Activated CD4-positive, alpha-beta T cell treated with anti-CD3 and anti-CD28 coated beads for 48 hours (primary cell): ENCODE data around the gene IQGAP2.
"Not testable (repeated sequence)": the region's sequence is repeated elsewhere in the genome, so short reads cannot be mapped to it uniquely, and the experiment has no call there.

Experiments used
- DNase-seq: peaks from one replicate; pipeline ENCODE4 v3.0.0-alpha.2; 2020

IQGAP2 gene

DNA sequence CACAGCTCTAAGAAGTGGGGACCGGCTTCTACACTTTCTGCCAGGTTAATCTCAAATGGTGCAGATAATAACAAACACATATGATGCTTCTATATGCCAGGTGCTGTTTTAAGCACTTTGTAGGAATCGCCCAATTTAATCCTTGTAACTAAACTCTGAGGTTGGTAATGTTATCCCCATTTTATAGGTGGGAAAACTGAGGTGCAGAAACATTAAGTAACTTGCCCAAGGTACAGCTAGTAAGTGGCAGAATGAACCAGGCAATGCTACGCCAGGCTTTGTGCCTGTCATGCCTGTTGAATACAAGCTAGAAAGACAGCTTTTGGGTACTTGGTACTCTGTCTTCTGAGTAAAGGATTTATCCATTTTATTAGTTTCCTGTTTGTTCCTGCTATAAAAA, 19.7 kb downstream of the IQGAP2 start:
- no peak for DNase-seq

DNA sequence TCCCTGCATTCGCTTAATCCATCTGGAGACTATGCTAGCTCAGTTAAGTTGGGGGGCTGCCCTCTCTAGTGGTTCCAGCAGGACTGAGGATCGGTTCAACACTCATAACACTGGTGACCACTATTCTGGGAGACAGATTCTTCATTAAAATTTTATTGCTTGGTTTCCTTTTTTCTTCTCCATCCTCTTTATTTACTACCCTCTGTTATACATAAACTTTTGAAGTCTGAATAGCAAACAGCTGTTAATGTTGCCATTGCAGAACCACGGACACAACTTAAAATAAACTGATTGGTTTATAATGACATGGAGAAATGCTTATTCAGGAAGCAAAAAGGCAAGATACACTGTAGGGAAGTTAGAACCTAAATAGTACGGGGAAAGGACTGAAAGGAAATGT, 22.1 kb downstream of the IQGAP2 start:
- DNase-seq: no peak

DNA sequence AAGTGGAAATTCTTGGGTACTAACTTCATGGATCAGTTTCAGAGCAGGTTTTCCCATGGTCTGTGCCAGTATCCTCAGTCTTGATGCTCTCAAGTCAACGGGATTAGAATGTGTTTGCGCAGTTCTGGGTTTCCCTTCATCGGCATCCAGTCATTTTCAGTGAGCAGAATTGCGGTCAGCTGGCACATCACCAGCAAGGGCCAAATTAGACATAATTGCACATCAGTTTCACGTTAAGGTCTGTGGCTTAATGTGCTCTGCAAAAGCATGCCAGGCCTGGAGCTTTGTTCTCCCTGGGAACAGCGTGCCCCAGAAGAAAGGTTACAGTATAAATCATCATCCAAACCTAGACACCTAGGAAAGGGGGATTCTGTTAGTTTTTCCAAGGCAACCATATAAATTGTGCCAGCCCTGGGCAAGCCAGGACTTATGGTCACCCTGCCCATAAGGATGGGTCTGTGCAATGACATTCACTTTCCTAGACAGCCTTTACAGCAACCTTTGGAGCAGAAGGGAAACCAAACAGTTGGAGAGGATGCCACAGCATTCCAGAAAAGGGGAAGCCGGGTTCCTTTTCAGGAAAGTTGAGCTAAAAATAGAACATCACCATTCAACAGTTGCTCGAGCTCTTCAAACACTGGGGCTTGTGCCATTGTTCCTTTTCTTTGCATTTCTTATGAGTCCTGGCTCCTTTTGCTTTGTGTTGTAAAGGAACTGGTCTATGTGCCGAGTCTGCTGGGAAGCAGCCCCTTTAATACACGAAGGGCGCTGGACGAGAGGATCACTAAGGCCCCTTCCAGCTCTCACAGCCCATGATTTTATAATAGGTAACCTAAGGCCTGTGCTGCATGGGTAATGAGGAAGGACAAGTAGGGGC, 23.1 kb downstream of the IQGAP2 start:
- no peak for DNase-seq

DNA sequence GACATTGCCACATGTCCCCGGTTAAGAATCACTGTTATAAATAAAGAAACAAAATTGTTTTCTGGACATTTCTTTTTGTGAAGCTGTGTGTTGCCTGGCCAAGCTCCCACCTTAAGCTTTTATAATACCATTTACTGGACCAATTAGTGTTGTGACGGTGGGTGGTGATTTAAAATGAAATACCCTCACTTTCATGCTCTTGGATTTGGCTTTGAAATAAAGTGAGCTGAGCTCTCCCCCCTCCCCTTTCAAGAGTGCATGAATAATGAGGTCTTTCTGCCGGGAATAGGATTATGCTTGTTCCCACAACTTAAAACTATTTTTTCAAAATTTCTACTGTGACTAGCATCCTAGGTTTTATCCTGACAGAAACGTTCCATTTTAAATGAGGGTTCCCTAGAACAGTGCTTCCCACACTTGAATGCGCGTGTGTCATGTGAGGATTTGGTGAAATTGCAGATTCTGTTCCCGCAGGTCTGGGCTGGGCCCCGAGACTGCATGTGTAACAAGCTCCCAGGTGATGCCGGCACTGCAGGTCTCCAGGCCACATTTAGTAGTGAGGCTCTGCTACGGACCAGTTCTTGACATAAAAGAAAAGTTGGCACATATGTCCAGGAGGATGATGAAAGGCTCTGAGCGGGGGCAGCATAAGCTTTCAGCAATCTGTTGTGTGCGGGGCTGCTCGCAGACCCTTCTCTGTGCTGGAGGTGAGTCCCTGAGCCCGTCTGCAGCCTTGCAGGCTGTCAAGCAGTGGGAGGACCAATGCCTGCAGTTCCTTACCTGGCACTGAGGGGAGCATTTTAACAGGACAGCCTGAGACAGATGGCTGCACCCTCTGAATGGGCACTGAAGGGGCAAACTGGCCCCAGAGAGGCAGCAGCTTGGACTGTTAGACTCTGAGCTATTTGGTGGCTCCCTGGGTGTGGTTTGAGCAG, 24.4 kb downstream of the IQGAP2 start:
- no peak for DNase-seq

DNA sequence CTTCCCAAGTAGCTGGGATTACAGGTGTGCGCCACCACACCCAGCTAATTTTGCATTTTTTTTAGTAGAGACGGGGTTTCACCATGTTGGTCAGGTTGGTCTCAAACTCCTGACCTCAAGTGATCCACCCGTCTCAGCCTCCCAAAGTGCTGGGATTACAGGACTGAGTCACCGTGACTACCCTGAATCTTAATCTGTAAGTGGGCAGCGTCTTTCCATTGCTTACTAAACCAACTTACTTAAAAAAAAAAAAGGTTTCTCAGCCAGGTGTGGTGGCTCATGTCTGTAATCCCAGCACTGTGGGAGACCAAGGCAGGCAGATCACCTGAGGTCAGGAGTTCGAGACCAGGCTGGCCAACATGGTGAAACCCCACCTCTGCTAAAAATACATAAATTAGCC, 25.5 kb downstream of the IQGAP2 start:
- DNase-seq: not testable (repeated sequence)

DNA sequence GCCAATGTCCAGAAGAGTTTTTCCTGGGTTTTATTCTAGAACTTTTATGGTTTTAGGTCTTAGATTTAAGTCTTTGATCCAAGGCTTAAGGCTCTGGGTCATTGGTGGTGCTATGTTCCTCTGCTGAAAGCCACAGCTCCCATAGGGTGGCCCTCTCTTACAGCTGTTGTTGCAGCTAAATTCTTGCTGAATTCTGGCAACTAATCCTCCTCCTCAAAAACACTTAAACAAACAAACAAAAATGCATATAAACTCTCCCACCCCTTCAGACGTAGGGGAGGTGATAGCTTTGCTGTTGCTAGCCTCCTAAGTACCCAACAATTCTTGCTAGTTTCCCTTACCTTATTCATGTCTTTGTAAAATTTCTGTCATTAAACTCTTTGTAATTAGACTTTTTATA, 30.2 kb downstream of the IQGAP2 start:
- no peak for DNase-seq

DNA sequence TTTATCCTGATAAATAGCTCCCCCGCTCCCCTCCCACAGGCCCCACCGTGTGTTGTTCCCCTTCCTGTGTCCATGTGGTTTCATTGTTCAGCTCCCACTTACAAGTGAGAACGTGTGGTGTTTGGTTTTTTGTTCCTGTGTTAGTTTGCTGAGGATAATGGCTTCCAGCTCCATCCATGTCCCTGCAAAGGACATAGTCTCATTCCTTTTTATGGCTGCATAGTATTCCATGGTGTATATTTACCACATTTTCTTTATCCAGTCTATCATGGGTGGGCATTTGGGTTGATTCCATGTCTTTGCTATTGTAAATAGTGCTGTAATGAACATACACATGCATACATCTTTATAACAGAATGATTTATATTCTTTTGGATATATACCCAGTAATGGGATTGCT, 34.4 kb downstream of the IQGAP2 start:
- not testable (repeated sequence) for DNase-seq

DNA sequence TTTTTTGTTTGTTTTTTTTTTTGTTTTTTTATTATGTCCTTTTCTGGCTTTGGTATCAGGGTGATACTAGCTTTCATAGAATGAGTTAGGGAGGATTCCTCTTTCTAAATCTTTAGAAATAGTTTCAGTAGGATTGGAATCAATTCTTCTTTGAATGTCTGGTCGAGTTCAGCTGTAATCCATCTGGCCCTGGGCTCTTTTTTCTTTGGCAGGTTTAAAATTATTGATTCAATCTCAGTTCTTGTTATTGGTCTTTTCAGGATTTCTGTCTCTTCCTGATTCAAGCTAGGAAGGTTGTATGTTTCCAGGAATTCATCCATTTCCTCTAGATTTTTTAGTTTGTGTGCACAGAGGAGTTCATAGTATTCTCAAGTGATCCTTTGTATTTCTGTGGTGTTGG, 34.9 kb downstream of the IQGAP2 start:
- DNase-seq: no peak

DNA sequence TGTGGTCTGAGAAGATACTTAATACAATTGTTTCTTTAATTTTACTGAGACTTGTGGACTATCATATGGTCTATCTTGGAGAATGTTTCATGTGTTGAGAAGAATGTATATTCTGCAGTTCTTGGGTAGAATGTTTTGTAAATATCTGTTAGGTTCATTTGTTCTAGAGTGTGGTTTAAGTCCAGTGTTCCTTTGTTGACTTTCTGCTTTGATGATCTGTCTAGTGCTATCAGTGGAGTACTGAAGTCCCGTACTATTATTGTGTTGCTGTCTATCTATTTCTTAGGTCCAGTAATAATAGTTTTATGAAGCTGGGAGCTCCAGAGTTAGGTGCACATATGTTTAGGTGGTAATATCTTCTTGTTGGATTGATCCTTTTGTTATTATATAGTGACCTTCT, 36.1 kb downstream of the IQGAP2 start:
- no peak for DNase-seq

DNA sequence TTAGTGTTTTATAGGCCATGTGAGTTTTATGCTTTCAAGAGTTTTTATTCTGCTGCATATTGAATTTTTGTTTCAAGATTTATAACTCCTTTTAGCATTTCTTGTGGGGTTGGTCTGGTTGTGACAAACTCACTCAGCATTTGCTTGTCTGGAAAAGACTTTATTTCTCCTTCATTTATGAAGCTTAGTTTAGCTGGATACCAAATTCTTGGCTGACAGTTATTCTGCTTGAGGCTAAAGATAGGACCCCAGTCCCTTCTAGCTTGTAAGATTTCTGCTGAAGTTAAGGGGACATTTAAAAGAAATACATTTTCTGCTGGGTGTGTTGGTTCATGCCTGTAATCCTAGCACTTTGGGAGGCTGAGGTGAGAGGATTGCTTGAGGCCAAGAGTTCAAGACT, 36.8 kb downstream of the IQGAP2 start:
- DNase-seq: no peak

DNA sequence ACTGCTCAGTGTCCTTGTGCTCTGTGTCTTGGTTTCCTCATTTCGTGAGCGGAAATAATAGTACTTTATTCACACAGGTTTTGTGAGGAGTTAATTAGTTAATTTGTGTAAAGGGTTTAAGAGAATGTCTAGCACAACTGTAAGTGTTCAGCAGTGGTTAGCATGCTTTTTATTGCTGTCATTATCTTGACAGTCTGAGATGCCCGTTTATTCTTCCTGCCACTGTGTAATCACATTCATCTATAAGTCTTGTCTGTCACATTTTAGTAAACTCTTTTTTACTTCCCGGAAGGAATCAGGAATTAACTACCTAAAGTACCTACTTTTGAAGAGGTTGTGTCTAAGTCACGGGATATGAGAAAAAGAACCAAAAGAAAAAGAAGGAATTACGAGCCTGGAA, 38.0 kb downstream of the IQGAP2 start:
- no peak for DNase-seq

DNA sequence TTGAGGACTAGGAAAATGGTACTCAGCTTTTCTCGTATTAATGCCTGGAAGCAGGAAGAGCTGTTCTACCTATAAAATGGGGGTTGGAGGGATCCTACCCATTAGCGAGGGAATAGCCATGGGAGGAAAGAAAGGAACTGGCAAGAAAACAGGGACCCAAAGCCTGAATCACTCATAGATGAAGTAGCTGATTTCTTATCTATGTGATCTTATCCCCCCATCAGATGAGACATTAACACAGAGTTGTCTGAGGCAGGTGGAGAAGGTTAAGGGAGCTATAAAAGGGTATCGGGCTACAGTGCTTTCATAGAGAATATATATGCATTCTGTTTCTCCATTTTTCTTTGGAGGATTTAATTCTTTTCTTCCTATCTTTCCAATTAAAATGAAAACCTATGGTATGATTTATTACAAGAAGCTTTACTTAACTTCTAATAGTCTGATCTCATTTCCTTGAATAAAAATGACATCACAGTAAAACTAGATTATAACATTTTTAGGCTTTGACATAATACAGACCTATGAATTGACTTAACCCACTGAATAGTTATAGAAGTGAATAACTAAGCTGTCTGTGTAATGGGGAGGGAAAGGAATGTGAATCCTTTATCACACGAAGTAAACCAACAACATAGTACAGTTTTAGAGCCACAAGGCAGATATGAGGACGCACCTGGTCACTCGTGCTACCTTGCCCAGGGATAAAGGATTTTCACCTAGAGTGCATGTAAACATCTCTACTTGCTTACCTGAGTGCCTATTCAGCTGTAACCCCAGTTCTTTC, 39.0 kb downstream of the IQGAP2 start:
- DNase-seq: no peak

DNA sequence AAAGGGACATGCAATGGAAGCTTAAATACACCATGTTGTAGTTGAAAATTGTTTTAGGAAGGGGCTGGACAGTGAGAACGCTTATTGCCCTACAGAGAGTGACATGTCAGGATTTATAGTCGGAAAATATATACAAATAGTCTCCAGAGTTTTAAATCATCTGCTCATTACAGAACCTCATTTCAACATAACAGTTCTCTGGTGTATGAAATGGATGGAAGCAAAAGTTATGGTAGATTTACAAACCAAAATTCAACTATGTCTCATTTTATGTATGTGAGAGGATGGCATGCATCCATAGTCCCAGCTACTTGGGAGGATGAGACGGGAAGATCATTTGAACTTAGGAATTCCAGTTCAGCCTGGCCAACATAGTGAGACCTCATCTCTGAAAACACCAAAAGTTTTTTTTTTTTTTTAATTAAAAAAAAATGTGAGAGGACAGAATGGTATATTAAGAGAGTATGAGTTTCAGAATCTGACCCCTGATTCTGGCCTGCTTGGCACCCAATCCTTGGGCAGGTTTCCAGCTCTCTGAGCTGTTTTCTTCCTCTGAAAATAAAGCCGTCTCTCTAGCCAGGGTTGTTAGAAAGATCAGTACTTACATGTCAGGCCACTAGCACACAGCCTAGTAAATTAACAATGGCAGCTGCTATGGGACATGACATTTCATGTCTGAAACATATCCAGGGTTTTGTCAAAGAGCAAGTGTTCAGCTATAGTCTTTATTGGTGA, 40.1 kb downstream of the IQGAP2 start:
- DNase-seq: no peak

DNA sequence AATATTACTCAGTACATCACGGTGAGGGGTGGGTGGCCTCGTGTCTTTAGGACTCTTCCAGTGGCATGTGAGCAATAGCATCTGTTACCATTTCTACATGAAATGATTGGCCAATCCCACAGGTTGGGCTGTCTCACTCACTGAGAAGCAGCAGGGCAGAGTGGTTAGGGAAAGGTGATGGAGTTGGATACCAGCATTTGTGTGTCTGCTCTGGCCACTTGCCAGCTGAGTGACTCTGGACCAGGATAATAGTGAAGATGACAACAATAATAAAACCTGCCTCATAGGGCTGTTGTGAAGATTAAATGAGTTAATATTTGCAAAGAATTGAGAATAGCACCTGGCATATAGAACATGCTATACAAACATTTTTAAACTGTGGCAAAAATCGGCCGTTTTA, 42.0 kb downstream of the IQGAP2 start:
- DNase-seq: no peak

DNA sequence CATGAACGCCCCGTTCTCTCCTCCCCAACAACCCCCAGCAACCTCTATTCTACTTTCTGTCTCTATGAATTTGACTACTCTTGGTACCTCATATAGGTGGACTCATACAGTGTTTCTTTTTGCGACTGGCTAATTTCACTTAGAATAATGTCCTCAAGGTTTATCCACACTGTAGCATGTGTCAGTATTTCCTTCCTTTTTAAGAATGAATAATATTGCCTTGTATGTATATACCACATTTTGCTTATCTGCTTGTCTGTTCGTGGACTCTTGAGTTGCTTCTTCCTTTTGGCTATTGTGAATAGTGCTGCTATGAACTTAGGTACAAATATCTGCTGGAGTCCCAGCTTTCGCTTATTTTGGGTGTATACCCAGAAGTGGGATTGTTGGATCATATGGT, 42.7 kb downstream of the IQGAP2 start:
- no peak for DNase-seq

DNA sequence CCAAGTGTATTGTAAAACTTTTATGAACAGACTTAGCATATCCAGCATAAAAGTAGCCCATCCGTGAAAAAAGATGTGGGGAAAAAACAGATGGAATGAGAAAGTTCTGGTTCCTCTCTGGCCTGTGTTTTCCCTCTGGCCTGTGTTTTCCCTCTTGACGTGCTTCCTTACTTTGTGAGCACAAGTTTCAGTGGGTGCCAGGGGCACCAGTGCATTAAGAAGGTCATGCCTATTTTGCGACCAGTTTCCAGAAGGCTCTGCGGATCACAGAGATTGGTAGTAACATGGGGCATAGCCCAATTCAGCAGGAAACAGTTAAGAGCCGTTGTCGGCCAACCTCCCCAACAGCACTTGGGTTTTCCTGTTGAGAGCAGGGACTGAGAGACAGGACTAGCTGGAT, 43.7 kb downstream of the IQGAP2 start:
- no peak for DNase-seq

DNA sequence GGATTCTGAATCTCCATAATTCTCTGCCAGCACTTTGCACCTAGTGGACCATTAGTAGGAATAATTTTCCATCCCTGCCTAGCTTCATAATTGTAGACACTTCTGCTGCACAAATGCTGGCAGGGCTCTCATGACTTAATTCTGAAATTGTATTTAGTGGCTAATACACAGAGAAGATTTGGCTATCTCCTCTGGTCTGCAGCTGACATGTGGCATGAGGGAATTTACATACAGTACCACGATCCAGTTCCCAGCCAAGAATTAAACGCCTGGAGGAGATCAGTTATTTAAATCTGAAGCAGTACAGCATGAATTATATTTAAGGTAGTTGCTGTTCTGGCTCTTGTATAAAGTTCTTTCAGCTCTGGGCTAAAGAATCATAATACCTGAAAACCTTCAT, 46.5 kb downstream of the IQGAP2 start:
- no peak for DNase-seq

DNA sequence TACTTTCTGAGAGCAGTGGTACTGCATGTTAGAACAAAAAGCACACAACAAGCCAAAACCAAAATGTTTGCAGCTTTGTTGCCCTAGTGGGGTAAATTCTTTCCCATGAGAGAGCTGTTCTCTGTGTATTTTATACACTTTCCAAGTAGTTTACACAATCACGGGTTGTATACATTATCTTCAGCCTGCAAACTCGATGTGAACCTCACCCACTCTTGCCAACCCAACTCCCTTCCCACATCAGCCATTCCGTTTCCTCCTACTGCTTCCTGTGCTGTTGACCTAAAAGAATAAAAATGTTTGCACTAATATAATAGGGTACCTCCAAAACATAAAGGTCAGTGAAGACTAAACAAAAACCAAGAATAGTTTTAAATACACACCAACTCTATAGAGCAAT, 47.0 kb downstream of the IQGAP2 start:
- DNase-seq: no peak

DNA sequence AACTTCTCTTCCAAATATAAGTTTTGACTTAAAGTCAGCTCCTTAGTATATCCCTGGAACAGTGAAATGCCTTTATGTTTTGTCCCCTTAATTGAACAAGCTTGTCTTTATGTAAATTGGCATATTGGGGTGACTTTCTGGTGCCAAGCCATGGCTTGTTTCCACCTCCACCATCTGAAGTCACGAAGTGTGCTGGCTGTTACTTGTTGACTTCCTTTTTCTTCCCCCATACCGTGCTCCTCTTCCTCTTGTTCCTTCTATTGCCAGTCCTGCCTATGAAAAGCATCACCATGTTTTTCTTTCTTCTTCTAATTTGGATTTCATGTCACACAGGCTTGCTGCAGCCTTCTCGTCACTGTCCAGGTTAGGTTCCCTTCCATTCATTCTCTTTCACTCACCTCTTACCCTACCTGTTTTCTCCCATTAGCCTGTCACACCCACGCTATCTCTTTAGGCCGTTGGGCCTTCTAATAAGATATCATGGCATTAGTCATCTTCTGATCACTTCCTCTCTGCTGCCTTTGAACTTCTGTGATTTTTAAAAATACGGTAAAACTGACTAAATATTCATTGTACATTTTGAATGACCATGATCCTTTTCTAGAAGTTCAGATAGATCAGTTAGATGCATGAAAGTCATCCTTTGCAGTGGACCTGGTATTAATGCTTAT, 48.1 kb downstream of the IQGAP2 start:
- no peak for DNase-seq

DNA sequence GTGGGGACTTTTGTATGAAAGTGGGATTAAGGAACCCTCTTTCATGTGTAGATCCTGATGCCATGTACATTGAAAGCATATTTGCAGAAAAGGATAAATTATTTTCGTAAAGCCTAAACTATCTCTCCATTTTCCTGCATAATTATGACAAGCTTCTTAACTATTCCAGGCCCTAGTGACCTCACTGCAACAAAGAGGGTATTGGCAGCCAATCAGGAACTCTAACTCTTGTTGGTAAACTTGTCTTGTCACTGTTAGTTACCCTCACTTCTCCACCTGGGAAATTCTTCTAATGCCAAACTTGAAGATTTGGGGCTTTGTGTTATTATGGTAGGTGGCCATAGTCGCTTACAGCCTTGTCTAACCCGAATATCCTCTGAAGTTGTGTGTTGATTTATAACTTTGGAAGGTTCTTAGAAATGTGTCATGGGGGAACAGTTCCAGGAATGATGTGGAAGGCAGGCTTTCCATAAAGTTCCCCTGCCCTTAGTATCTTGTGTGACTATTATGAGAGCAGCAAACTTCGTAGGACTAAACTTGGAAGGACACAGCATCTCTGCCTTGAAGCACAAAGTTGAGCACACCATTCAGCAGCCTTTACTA, 52.5 kb downstream of the IQGAP2 start:
- no peak for DNase-seq

DNA sequence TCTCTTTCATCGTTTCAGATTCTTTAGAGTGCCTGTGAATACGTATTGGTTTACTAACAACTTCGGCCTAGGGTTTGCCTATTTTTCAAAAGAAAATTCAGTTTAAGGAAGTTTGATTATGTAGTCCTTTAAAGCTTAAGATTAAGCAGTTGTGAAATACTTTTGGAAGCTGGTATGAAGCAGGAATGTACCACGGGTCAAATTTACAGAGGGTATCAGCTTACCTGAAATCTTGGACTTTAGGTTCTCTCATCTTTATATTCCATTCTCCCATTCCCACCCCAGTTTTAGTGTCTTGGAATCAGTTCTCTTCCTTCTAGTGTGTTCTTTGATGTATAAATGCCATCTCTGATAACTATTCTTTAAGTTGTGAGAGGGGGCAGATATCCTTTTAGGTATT, 53.2 kb downstream of the IQGAP2 start:
- DNase-seq: no peak
